ENCODE data around the gene STXBP6. TPM values are rescaled to one million over a fixed set of nuclear protein-coding genes. Genes with fewer than 3 reads are reported as not detected.

Gene STXBP6
- total and polyA plus RNA-seq, 10 of the 15 experiments (the other 5 are each of a cell fraction or from before 2014, with no cell fraction given), result 1.2 to 47.3 (median 1.9) TPM

- Histone ChIP-seq H3K79me2 (ENCODE audit: control insufficient read depth, insufficient read depth, low read length) (no peaks in the 10 kb centered on the region), H3K9ac (ENCODE audit: control insufficient read depth, insufficient read depth, low read length) (no peak overlapping the region), H3K4me1 (ENCODE audit: control insufficient read depth, insufficient read depth, low read length) (no peaks in the 10 kb centered on the region), H3K27ac (ENCODE audit: control insufficient read depth, insufficient read depth) (no peak overlapping the region), H3K27me3 (replicated peaks in 1 of 2; ENCODE audit: control insufficient read depth in 2 of 2, insufficient read depth in 2 of 2, low read length in 1 of 2) (no peaks in the 10 kb centered on the region), H3K36me3 (ENCODE audit: control insufficient read depth in 2 of 2, insufficient read depth in 2 of 2, low read length in 1 of 2) (no peaks in the 10 kb centered on the region), H3K4me3 (no peak overlapping the region), H4K20me1 (ENCODE audit: control insufficient read depth, insufficient read depth) (no peaks in the 10 kb centered on the region), H3K9me3 (replicated peaks; ENCODE audit: control insufficient read depth, insufficient read depth, low read length) (no peaks in the 10 kb centered on the region), H3K4me2 (ENCODE audit: control insufficient read depth, insufficient read depth) (no peak overlapping the region), H2AFZ (ENCODE audit: control insufficient read depth, low read depth, low read length) (no peak overlapping the region)
- DNase-seq (ENCODE audit: low read depth, low spot score), result no peak
- SMC1A ChIA-PET (ENCODE audit: uncharacterized antibody, unreplicated experiment), result interaction anchor here (0.6 to 8.6 kb wide), 15 partner anchors 8 to 330 kb away, joined by 3 to 84 read pairs (median 4); no protein-coding TSS in a partner anchor
- CTCF ChIA-PET, result interaction anchor here (0.6 to 2.5 kb wide), 12 partner anchors 9 to 282 kb away, joined by 3 to 8 read pairs (median 4); no protein-coding TSS in a partner anchor
- POLR2A ChIA-PET, result interaction anchor here (0.6 to 0.7 kb wide), 2 partner anchors 14 to 16 kb away, joined by 3 to 5 read pairs; no protein-coding TSS in a partner anchor
- no peak for FAIRE-seq
- ATAC-seq, result peak; percentile 45
- no peak for TF ChIP-seq SP1 (IDR thresholded peaks at IDR 0.05; ENCODE audit: low read depth, low read length)
- no peak for TF ChIP-seq MEF2A (IDR thresholded peaks at IDR 0.05; ENCODE audit: insufficient read depth, low read depth, low read length)
- no peak for TF ChIP-seq CREM (IDR thresholded peaks at IDR 0.05; ENCODE audit: low read depth)
- TF ChIP-seq, protein P1, sequence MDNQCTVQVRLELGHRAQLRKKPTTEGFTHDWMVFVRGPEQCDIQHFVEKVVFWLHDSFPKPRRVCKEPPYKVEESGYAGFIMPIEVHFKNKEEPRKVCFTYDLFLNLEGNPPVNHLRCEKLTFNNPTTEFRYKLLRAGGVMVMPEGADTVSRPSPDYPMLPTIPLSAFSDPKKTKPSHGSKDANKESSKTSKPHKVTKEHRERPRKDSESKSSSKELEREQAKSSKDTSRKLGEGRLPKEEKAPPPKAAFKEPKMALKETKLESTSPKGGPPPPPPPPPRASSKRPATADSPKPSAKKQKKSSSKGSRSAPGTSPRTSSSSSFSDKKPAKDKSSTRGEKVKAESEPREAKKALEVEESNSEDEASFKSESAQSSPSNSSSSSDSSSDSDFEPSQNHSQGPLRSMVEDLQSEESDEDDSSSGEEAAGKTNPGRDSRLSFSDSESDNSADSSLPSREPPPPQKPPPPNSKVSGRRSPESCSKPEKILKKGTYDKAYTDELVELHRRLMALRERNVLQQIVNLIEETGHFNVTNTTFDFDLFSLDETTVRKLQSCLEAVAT (IDR thresholded peaks at IDR 0.05), result no peak
- no peak for TF ChIP-seq HCFC1 (IDR thresholded peaks at IDR 0.05; ENCODE audit: low read length)
- TF ChIP-seq SUPT20H (IDR thresholded peaks at IDR 0.05; ENCODE audit: borderline replicate concordance, control insufficient read depth, low read depth, low read length), result no peak
- no peak for TF ChIP-seq NR2C1 (IDR thresholded peaks at IDR 0.05)
- TF ChIP-seq POLR2AphosphoS5 (IDR thresholded peaks at IDR 0.05; ENCODE audit: low read length), result no peak
- no peak for TF ChIP-seq CHD4 (IDR thresholded peaks at IDR 0.05)
- no peak for TF ChIP-seq SUZ12 (IDR thresholded peaks at IDR 0.05; ENCODE audit: unreplicated experiment)
- no peak for TF ChIP-seq BMI1 (IDR thresholded peaks at IDR 0.05; ENCODE audit: borderline replicate concordance)
- TF ChIP-seq SMARCA5 (IDR thresholded peaks at IDR 0.05), result no peak
- TF ChIP-seq, protein P2, sequence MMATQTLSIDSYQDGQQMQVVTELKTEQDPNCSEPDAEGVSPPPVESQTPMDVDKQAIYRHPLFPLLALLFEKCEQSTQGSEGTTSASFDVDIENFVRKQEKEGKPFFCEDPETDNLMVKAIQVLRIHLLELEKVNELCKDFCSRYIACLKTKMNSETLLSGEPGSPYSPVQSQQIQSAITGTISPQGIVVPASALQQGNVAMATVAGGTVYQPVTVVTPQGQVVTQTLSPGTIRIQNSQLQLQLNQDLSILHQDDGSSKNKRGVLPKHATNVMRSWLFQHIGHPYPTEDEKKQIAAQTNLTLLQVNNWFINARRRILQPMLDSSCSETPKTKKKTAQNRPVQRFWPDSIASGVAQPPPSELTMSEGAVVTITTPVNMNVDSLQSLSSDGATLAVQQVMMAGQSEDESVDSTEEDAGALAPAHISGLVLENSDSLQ (IDR thresholded peaks at IDR 0.05), result no peak
- TF ChIP-seq, protein P3, sequence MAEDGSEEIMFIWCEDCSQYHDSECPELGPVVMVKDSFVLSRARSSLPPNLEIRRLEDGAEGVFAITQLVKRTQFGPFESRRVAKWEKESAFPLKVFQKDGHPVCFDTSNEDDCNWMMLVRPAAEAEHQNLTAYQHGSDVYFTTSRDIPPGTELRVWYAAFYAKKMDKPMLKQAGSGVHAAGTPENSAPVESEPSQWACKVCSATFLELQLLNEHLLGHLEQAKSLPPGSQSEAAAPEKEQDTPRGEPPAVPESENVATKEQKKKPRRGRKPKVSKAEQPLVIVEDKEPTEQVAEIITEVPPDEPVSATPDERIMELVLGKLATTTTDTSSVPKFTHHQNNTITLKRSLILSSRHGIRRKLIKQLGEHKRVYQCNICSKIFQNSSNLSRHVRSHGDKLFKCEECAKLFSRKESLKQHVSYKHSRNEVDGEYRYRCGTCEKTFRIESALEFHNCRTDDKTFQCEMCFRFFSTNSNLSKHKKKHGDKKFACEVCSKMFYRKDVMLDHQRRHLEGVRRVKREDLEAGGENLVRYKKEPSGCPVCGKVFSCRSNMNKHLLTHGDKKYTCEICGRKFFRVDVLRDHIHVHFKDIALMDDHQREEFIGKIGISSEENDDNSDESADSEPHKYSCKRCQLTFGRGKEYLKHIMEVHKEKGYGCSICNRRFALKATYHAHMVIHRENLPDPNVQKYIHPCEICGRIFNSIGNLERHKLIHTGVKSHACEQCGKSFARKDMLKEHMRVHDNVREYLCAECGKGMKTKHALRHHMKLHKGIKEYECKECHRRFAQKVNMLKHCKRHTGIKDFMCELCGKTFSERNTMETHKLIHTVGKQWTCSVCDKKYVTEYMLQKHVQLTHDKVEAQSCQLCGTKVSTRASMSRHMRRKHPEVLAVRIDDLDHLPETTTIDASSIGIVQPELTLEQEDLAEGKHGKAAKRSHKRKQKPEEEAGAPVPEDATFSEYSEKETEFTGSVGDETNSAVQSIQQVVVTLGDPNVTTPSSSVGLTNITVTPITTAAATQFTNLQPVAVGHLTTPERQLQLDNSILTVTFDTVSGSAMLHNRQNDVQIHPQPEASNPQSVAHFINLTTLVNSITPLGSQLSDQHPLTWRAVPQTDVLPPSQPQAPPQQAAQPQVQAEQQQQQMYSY (CRISPR knock-in tag; IDR thresholded peaks at IDR 0.05), result no peak
- in situ Hi-C loops (cut with MboI), result no loop called here
- intact Hi-C loops (cut with micrococcal nuclease; ENCODE audit: unreplicated experiment), result no loop called here
- 0% methylated on average over 1 of the region's 1 CpG for WGBS (ENCODE audit: insufficient coverage, insufficient replicate concordance, low lambda C conversion rate, missing lambda C conversion rate)
- RAD21 ChIA-PET (ENCODE audit: unreplicated experiment), result interaction anchor here (0.8 to 1.4 kb wide), 6 partner anchors 10 to 213 kb away, joined by 3 to 6 read pairs (median 4); no protein-coding TSS in a partner anchor
- BruUV-seq (replicated peaks), result no TSS peak
Measured at GRCh38 chr14:25019892-25020291, 30.1 kb downstream of the STXBP6 start.
